Measurements from ENCODE around the gene LRRC36.

Gene LRRC36

DNA sequence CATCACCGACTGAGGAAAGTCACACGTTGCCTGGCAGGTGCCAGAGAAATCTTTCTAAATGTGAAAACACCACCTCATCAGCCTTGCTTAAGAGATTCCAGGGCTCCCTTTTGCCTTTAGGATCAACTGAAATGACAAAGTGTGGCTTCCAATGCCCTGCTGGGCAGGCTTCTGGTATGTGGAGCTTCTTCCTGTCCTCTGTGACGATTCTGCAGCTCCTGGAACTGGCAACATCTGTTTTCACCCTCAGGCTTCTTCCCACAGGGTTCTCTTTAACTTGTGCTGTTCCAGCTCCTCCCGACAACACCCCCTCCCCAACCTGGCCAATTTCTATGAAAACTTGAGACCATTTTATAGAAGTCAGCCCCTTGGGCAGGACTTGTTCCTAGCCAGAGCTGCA is 94.4 kb downstream of the LRRC36 start:
- no peak for DNase-seq (ENCODE audit: low read depth in 1 of 2, low spot score in 1 of 2)

DNA sequence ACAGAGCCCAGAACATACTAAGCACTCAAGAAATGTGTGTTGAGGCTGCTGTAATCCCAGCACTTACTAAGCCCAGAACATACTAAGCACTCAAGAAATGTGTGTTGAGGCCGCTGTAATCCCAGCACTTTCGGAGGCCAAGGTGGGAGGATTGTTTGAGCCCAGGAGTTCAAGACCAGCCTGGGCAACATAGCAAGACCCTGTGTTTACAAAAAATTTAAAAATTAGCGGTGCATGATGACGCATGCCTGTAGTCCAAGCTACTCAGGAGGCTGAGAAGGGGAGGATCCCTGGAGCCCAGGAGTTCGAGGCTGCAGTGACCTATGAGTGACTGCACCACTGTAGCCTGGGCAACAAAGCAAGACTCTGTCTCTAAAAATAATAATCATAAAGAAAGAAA is 96.4 kb downstream of the LRRC36 start:
- no peak for DNase-seq (ENCODE audit: low read depth in 1 of 2, low spot score in 1 of 2)

DNA sequence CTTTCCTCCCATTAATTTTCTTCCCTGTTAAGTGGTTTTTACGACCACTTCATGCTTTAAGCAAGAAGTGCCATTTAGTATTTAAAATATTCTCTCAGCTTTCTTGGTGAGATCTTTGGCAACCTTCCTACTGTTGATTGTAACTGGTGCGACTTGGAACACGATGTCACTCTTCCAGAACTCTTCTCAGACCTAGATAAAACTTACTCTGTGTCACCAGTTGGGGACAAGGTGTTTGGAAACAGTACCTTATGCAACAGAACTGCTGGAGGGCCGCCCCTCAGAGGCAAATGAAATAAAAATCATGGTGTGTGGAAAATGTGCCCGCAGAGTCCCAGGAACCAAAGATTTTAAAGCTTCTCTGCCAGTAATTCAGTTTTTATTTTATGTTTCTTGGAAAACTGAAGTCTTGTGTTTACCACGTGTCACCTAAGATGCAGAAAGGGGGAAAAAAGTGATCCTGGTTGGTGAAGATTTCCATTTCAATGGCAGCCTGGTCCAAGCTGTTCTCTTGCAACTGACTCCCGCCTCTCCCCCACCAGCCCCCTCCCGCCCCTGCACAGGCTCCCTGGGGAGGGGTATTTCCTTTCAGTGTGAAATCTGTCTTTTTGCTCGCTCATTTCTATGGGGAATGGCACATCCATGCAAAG is 97.1 kb downstream of the LRRC36 start:
- DNase-seq (ENCODE audit: low read depth in 1 of 2, low spot score in 1 of 2): no peak

GRCh38 chr16:67424261-67424615 is 97.6 kb downstream of the LRRC36 start:
- DNase-seq (ENCODE audit: low read depth in 1 of 2, low spot score in 1 of 2): no peak

- no peak for DNase-seq (ENCODE audit: low read depth in 1 of 2, low spot score in 1 of 2)
Observed at GRCh38 chr16:67425061-67425460, 98.4 kb downstream of the LRRC36 start.

GRCh38 chr16:67425580-67425979 is 99.0 kb downstream of the LRRC36 start:
- DNase-seq (ENCODE audit: low read depth in 1 of 2, low spot score in 1 of 2): no peak

- DNase-seq (ENCODE audit: low read depth in 1 of 2, low spot score in 1 of 2): no peak
Observed at GRCh38 chr16:67426022-67426421, 99.4 kb downstream of the LRRC36 start.

DNA sequence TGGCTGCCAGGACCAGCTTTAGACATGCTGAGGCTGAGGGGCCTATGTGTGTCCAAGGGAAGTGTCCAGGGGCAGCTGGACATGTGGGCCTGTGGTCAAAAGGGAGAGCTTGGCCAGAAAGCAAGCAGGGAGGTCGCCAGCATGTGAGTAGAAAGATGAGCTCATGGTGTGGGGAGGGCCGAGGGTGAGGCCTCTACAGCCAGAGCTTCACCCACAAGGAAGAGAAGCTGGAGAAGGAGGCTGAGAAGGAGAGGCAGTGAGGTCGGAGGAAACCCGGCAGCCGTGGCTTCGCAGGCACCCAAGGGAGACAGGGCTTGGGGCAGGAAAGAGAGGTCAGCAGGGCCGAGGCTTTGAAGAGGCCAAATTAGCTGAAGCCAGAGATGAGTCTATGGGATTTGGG is 100.3 kb downstream of the LRRC36 start:
- DNase-seq (ENCODE audit: low read depth in 1 of 2, low spot score in 1 of 2): no peak

GRCh38 chr16:67428146-67428731 is 101.6 kb downstream of the LRRC36 start:
- DNase-seq (ENCODE audit: low read depth in 1 of 2, low spot score in 1 of 2): peak in 1 of 2 donors; percentile 21

GRCh38 chr16:67429053-67429798 is 102.6 kb downstream of the LRRC36 start:
- DNase-seq (ENCODE audit: low read depth in 1 of 2, low spot score in 1 of 2): no peak

DNA sequence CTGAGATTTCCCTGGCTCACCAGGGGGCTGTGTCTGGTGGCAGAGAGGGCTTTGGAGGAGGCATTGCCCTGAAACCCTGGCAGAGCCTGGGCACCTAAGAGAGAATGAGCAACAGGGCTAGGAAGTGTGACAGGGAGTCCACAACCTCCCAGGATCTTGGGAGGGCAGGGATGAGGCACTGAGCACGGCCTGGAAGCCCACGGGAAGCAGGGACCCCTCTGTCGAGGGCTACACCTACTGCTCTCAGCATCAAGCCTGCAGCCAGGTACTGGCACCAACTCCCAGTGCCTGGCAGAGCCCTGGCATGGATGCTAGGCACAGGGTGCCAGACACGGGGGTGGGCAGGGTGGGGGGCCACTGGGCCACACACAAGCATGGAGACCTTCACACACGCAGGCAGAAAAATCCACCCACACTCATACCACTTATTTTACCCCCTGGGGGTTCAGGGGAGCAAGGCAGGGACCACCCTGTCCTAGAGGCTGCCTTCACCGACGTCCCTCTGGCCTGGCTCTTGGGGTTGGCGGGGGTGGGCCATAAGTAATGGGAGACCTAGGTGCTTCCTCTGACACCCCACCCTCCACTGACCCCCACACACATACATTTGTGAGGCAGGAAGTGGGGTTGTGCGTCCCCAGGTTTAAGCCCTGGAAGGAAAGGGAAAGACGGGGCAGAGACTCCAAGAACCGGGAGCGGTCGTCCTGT is 103.3 kb downstream of the LRRC36 start:
- DNase-seq (ENCODE audit: low read depth in 1 of 2, low spot score in 1 of 2): no peak

DNA sequence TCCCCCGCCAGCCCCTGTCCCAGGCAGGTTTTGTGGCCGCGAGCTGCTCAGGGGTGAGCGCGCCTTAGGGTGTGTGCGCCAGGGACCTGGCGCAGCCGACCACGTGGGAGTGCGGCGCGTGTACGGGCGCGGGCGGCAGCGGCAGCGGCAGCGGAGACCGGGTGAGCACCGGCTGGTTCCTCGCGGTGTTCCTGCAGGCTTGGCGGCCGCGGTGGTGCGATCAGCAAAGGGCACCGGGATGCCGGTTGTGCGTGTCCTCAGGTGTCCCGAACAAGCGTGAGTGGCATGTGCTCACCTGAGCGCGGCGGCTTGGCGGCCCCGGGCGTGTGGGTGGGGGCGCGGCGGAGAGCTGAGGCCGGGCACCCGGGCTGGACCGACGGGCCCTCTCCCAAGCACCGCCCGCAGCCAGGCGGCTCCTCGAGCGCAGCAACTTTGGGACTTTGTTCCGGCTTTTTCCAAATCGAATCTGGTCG is 103.9 kb downstream of the LRRC36 start:
- DNase-seq (ENCODE audit: low read depth in 1 of 2, low spot score in 1 of 2): no peak

DNA sequence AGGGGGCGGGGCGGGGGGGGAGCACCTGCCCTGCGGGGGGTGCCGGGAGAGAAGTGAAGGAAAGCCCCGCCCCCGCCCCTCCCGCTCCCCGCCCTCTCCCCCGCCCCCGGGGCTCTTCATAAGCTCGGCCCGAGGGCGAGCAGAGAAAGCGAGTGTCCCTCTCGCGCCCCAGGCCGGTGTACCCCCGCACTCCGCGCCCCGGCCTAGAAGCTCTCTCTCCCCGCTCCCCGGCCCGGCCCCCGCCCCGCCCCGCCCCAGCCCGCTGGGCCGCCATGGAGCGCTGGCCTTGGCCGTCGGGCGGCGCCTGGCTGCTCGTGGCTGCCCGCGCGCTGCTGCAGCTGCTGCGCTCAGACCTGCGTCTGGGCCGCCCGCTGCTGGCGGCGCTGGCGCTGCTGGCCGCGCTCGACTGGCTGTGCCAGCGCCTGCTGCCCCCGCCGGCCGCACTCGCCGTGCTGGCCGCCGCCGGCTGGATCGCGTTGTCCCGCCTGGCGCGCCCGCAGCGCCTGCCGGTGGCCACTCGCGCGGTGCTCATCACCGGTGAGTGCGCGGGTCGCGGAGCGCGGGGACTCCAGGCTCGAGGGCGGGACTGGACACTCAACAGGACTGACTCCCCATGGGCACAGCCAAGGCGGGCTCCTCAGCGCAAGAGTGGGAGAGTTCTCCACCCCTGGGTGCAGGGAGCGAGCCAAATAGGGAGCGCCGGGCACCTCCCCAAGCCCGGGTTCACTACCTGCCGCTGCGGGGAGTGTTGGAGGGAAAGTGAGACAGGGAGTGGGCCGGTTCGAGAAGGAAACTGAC is 104.6 kb downstream of the LRRC36 start, which contains the start of gene HSD11B2:
TSS of gene HSD11B2 (plus strand) at position 145 of the 798 bp plus-strand sequence. CDS start at position 273, 128 bp downstream.
- no peak for DNase-seq (ENCODE audit: low read depth in 1 of 2, low spot score in 1 of 2)

GRCh38 chr16:67431775-67432505 is 105.3 kb downstream of the LRRC36 start:
- no peak for DNase-seq (ENCODE audit: low read depth in 1 of 2, low spot score in 1 of 2)

- no peak for DNase-seq (ENCODE audit: low read depth in 1 of 2, low spot score in 1 of 2)
Observed at GRCh38 chr16:67432506-67432890, 105.9 kb downstream of the LRRC36 start.

DNA sequence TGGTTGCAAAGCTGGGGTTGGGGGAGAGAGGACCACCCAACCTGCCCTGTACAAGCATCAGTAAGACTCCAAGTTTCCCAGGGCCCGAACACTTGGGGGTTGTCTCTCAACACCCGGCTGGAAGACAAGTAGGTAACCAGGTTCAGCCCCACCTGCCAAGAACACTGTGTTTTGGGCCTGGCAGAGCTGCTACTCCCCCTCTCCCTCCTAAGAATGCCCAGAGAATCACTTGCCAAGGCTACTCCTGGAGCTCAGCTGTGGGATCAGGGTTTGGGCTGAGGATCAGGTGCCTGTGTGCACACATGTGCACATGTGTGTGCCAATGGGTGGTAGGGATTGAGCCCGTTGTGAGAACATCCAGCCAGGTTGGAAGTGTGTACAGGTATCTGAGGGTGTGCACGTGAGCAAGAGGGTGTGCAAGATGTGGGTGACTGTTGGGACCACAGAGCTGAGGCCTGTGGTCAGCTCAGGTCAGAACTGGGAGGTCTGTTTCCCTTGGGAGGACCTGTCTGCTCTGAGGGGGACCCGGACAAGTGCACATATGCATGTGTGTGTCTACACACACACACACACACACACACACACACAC is 106.6 kb downstream of the LRRC36 start:
- DNase-seq (ENCODE audit: low read depth in 1 of 2, low spot score in 1 of 2): no peak
